Measurements from ENCODE around the gene HLA-DRB1. TPM values are rescaled to one million over a fixed set of nuclear protein-coding genes. Genes with fewer than 3 reads are reported as not detected.

Gene HLA-DRB1
- total RNA-seq, 2 donors from 2014 or later, result 9.9 to 14.6 TPM

- DNase-seq, result peak; percentile 45
- Mint-ChIP-seq H3K4me1 (peaks cover 2% of the 10 kb centered on the region), H3K27me3 (ENCODE audit: insufficient read depth) (no peaks in the 10 kb centered on the region), H3K9me3 (peaks cover 10% of the 10 kb centered on the region), H3K36me3 (ENCODE audit: low read depth) (no peaks in the 10 kb centered on the region), H3K27ac (no peak overlapping the region), H3K4me3 (no peak overlapping the region)
- Histone ChIP-seq H3K27ac (ENCODE audit: low read depth, low read length) (no peak overlapping the region), H3K27me3 (ENCODE audit: control insufficient read depth, insufficient read depth, low read length, poor library complexity, severe bottlenecking) (no peaks in the 10 kb centered on the region), H3K4me1 (ENCODE audit: control insufficient read depth, insufficient read depth, low read length) (no peaks in the 10 kb centered on the region), H3K9ac (ENCODE audit: extremely low read depth, low read length, poor library complexity, severe bottlenecking) (no peak overlapping the region), H3K36me3 (ENCODE audit: control insufficient read depth, insufficient read depth, low read length) (no peaks in the 10 kb centered on the region), H3K4me3 (ENCODE audit: low read length) (no peak overlapping the region), H3K9me3 (ENCODE audit: control insufficient read depth, low read length) (peaks cover 7% of the 10 kb centered on the region)
- TF ChIP-seq CTCF (conservative IDR thresholded peaks at IDR 0.05), result no peak
- 40% methylated on average over 1 of the region's 1 CpG; no CpG with 5 or more reads in 1 of the 2 experiments for WGBS, 2 experiments (ENCODE audit: insufficient coverage in 1 of 2, insufficient read length in 1 of 2)
Observed at GRCh38 chr6:32614366-32615081, 24.9 kb upstream of the HLA-DRB1 start.

GRCh38 chr6:32613475-32613874 lies 23.8 kb upstream of the HLA-DRB1 start:
- 45 to 73% methylated on average over 3 to 6 of the region's 6 CpGs for WGBS, 2 experiments (ENCODE audit: insufficient coverage in 1 of 2, insufficient read length in 1 of 2)
- Mint-ChIP-seq H3K4me3 (no peak overlapping the region), H3K9me3 (peaks cover 8% of the 10 kb centered on the region), H3K4me1 (peaks cover 2% of the 10 kb centered on the region), H3K27me3 (ENCODE audit: insufficient read depth) (no peaks in the 10 kb centered on the region), H3K36me3 (ENCODE audit: low read depth) (no peaks in the 10 kb centered on the region), H3K27ac (no peak overlapping the region)
- no peaks in the 10 kb centered on the region for H3K36me3 ChIP-seq (ENCODE audit: control insufficient read depth, insufficient read depth, low read length)
- H3K9ac ChIP-seq (ENCODE audit: extremely low read depth, low read length, poor library complexity, severe bottlenecking), result no peak overlapping the region
- no peak overlapping the region for H3K27ac ChIP-seq (ENCODE audit: low read depth, low read length)
- no peak for TF ChIP-seq CTCF (conservative IDR thresholded peaks at IDR 0.05)
- H3K9me3 ChIP-seq (ENCODE audit: control insufficient read depth, low read length), result peaks cover 7% of the 10 kb centered on the region
- H3K27me3 ChIP-seq (ENCODE audit: control insufficient read depth, insufficient read depth, low read length, poor library complexity, severe bottlenecking), result no peaks in the 10 kb centered on the region
- no peaks in the 10 kb centered on the region for H3K4me1 ChIP-seq (ENCODE audit: control insufficient read depth, insufficient read depth, low read length)
- DNase-seq, result no peak
- H3K4me3 ChIP-seq (ENCODE audit: low read length), result no peak overlapping the region

GRCh38 chr6:32610682-32611296 lies 21.1 kb upstream of the HLA-DRB1 start:
- H3K9ac ChIP-seq (ENCODE audit: extremely low read depth, low read length, poor library complexity, severe bottlenecking), result no peak overlapping the region
- H3K4me1 Mint-ChIP-seq, result no peaks in the 10 kb centered on the region
- no peak overlapping the region for H3K27ac Mint-ChIP-seq

More at GRCh38 chr6:32610682-32611296, 21.1 kb upstream of the HLA-DRB1 start:
- Histone ChIP-seq H3K4me1 (ENCODE audit: control insufficient read depth, insufficient read depth, low read length) (no peaks in the 10 kb centered on the region), H3K27me3 (ENCODE audit: control insufficient read depth, insufficient read depth, low read length, poor library complexity, severe bottlenecking) (no peaks in the 10 kb centered on the region), H3K36me3 (ENCODE audit: control insufficient read depth, insufficient read depth, low read length) (no peaks in the 10 kb centered on the region), H3K4me3 (ENCODE audit: low read length) (peak overlapping the region; percentile 47), H3K9me3 (ENCODE audit: control insufficient read depth, low read length) (peaks cover 7% of the 10 kb centered on the region), H3K27ac (ENCODE audit: low read depth, low read length) (no peak overlapping the region)
- Mint-ChIP-seq H3K4me3 (no peak overlapping the region), H3K36me3 (ENCODE audit: low read depth) (no peaks in the 10 kb centered on the region), H3K9me3 (peaks cover 8% of the 10 kb centered on the region), H3K27me3 (ENCODE audit: insufficient read depth) (peaks cover 6% of the 10 kb centered on the region)
- DNase-seq, result no peak
- no peak for TF ChIP-seq CTCF (conservative IDR thresholded peaks at IDR 0.05)
- 50 to 67% methylated on average over 1 to 3 of the region's 3 CpGs for WGBS, 2 experiments (ENCODE audit: insufficient coverage in 1 of 2, insufficient read length in 1 of 2)
